ENCODE results near the gene AADAT.
"Not testable (repeated sequence)": the region's sequence is repeated elsewhere in the genome, so short reads cannot be mapped to it uniquely, and the experiment has no call there.

The AADAT gene

GRCh38 chr4:170089668-170090351 is at the start of gene AADAT:
Gene AADAT, minus strand, starts transcription at chr4:170089956. Its CDS starts 266 bp downstream, at chr4:170089690.
- peak; percentile 40 for DNase-seq
- peak; percentile 75 for ATAC-seq

- ATAC-seq (peak; percentile 46), DNase-seq (peak; percentile 74)
Measured at GRCh38 chr4:170138580-170139194, 48.9 kb upstream of the AADAT start.

- ATAC-seq (no peak), DNase-seq (no peak)
Measured at GRCh38 chr4:170137927-170138326, 48.2 kb upstream of the AADAT start.

GRCh38 chr4:170137466-170137865 is 47.7 kb upstream of the AADAT start:
- no peak for ATAC-seq
- DNase-seq = no peak

- no peak for DNase-seq
- no peak for ATAC-seq
Measured at GRCh38 chr4:170134821-170135220, 45.1 kb upstream of the AADAT start.

- DNase-seq (no peak), ATAC-seq (no peak)
Measured at GRCh38 chr4:170128219-170128804, 38.6 kb upstream of the AADAT start.

- ATAC-seq = no peak
Measured at GRCh38 chr4:170127758-170128157, 38.0 kb upstream of the AADAT start.

GRCh38 chr4:170124406-170124805 is 34.6 kb upstream of the AADAT start:
- DNase-seq (no peak), ATAC-seq (no peak)

More at GRCh38 chr4:170127758-170128157, 38.0 kb upstream of the AADAT start:
- no peak for DNase-seq

- DNase-seq = no peak
- no peak for ATAC-seq
Measured at GRCh38 chr4:170122252-170122651, 32.5 kb upstream of the AADAT start.

- ATAC-seq = no peak
- no peak for DNase-seq
Measured at GRCh38 chr4:170114636-170115035, 24.9 kb upstream of the AADAT start.

- DNase-seq, ATAC-seq: not testable (repeated sequence)
Measured at GRCh38 chr4:170114183-170114582, 24.4 kb upstream of the AADAT start.

- no peak for DNase-seq
- ATAC-seq = no peak
Measured at GRCh38 chr4:170111546-170111945, 21.8 kb upstream of the AADAT start.

- DNase-seq (no peak), ATAC-seq (no peak)
Measured at GRCh38 chr4:170111085-170111484, 21.3 kb upstream of the AADAT start.

GRCh38 chr4:170110285-170110672 is 20.5 kb upstream of the AADAT start:
- no peak for ATAC-seq

GRCh38 chr4:170109586-170110284 is 20.0 kb upstream of the AADAT start:
- ATAC-seq = no peak
- no peak for DNase-seq

More at GRCh38 chr4:170110285-170110672, 20.5 kb upstream of the AADAT start:
- no peak for DNase-seq

GRCh38 chr4:170106900-170107299 is 17.1 kb upstream of the AADAT start:
- no peak for ATAC-seq
- DNase-seq = no peak

- ATAC-seq = no peak
- no peak for DNase-seq
Measured at GRCh38 chr4:170102426-170102825, 12.7 kb upstream of the AADAT start.

GRCh38 chr4:170098171-170098570 is 8.4 kb upstream of the AADAT start:
- not testable (repeated sequence) for DNase-seq, ATAC-seq

GRCh38 chr4:170097681-170098080 is 7.9 kb upstream of the AADAT start:
- ATAC-seq (no peak), DNase-seq (no peak)

GRCh38 chr4:170093973-170094535 is 4.3 kb upstream of the AADAT start:
- ATAC-seq (no peak), DNase-seq (no peak)

GRCh38 chr4:170091069-170091696 is 1.4 kb upstream of the AADAT start:
- ATAC-seq (no peak), DNase-seq (no peak)

All from stimulated activated naive CD8-positive, alpha-beta T cell treated with anti-CD3 and anti-CD28 coated beads, Interleukin-15, Interleukin-2, amounts not matched to agents 100 U/mL and 50 U/mL, for 24 hours (primary cell).